HL-60 (cell line): ENCODE results near the gene SCYGR1.
A peak's percentile ranks its signal among the peaks of the same experiment; 100 is the strongest.

Source experiments
- DNase-seq, 2 experiments: peaks; one replicate each; pipeline ENCODE4 v3.0.0-alpha.2; 2010 to 2020; ENCODE audit warnings: low read depth in 1 of 2, low spot score in 1 of 2
- H3K27ac ChIP-seq: fragments of 250-450 bp; sonication (Bioruptor Pico); replicated peaks from 2 replicates; pipeline ENCODE4 v1.5.1; 2020; ENCODE audit warnings: mild to moderate bottlenecking, moderate library complexity
- H3K27me3 ChIP-seq: fragments of 250-450 bp; sonication (Bioruptor Pico); 2 replicates; pipeline ENCODE4 v1.5.1; 2021; ENCODE audit warnings: mild to moderate bottlenecking, moderate library complexity; ENCODE audit not compliant: insufficient read depth, poor library complexity, severe bottlenecking
- H3K4me3 ChIP-seq: replicated peaks from 2 replicates; pipeline ENCODE4 v1.5.1; 2011; ENCODE audit warnings: mild to moderate bottlenecking, control low read depth, low read length; ENCODE audit not compliant: insufficient read depth
- GABPA ChIP-seq: IDR thresholded peaks from 2 replicates; pipeline ENCODE4 v1.6.1; 2012; ENCODE audit warnings: low read depth
- POLR2AphosphoS5 ChIP-seq: IDR thresholded peaks from 2 replicates; pipeline ENCODE4 v1.6.1; 2012; ENCODE audit warnings: low read depth
- REST ChIP-seq: IDR thresholded peaks from 2 replicates; pipeline ENCODE4 v1.6.1; 2012; ENCODE audit warnings: low read depth; ENCODE audit not compliant: insufficient replicate concordance
- SPI1 ChIP-seq: IDR thresholded peaks from 2 replicates; pipeline ENCODE4 v1.6.1; 2012; ENCODE audit warnings: low read depth, mild to moderate bottlenecking, borderline replicate concordance
- TF ChIP-seq, protein P1 (sequence below): IDR thresholded peaks from one replicate; pipeline ENCODE4 v1.5.1; 2011; ENCODE audit warnings: low read length, control low read depth, inconsistent platforms; ENCODE audit not compliant: insufficient read depth

Gene SCYGR1

DNA sequence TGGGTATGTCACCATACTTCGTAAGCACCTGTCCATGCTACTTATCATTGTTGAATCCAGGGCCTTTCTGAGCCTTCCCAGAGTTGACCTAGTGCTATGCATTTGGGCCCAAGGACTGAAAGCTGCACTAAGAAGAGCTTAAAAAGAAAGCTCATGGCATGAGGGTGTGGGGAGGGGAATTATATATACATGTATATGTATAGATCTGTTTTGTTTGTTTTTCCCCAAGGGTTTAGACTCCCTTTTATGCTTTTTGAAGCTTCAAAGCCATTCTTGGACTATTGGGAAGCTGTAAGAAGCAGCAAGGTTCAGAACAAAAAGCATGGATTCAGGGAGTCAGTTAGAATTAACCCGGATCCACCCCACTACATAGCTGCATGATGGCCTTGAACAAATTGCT lies 39.4 kb downstream of the SCYGR1 start:
- no peak for TF ChIP-seq REST
- no peak for TF ChIP-seq SPI1
- TF ChIP-seq POLR2AphosphoS5: no peak
- TF ChIP-seq GABPA: no peak
- TF ChIP-seq, protein P1, sequence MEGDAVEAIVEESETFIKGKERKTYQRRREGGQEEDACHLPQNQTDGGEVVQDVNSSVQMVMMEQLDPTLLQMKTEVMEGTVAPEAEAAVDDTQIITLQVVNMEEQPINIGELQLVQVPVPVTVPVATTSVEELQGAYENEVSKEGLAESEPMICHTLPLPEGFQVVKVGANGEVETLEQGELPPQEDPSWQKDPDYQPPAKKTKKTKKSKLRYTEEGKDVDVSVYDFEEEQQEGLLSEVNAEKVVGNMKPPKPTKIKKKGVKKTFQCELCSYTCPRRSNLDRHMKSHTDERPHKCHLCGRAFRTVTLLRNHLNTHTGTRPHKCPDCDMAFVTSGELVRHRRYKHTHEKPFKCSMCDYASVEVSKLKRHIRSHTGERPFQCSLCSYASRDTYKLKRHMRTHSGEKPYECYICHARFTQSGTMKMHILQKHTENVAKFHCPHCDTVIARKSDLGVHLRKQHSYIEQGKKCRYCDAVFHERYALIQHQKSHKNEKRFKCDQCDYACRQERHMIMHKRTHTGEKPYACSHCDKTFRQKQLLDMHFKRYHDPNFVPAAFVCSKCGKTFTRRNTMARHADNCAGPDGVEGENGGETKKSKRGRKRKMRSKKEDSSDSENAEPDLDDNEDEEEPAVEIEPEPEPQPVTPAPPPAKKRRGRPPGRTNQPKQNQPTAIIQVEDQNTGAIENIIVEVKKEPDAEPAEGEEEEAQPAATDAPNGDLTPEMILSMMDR: no peak
- Histone ChIP-seq H3K27me3 (no peaks in the 10 kb centered on the region), H3K27ac (no peak overlapping the region), H3K4me3 (no peak overlapping the region)
- no peak for DNase-seq

- no peak for TF ChIP-seq REST
- TF ChIP-seq GABPA: no peak
- no peak for TF ChIP-seq POLR2AphosphoS5
- no peak for TF ChIP-seq SPI1
- TF ChIP-seq, protein P1: no peak
- no peaks in the 10 kb centered on the region for H3K27me3 ChIP-seq
- no peak for DNase-seq
- H3K4me3 ChIP-seq: no peak overlapping the region
- H3K27ac ChIP-seq: no peak overlapping the region
Measured at GRCh38 chr2:227347117-227347516, 40.6 kb downstream of the SCYGR1 start.

GRCh38 chr2:227344231-227344630 lies 43.5 kb downstream of the SCYGR1 start:
- Histone ChIP-seq H3K27ac (no peak overlapping the region), H3K4me3 (no peak overlapping the region), H3K27me3 (no peaks in the 10 kb centered on the region)
- DNase-seq: no peak
- TF ChIP-seq POLR2AphosphoS5 (no peak), SPI1 (0 out of 2 replicates have a peak, but pooled peaks have one; percentile 23), REST (no peak)
- TF ChIP-seq, protein P1: no peak
